GDM1 (cell line): ENCODE data around the gene FLT3.
A peak's percentile ranks its signal among the peaks of the same experiment; 100 is the strongest.
"Not testable (repeated sequence)": the region's sequence is repeated elsewhere in the genome, so short reads cannot be mapped to it uniquely, and the experiment has no call there.

ENCODE experiments used
- DNase-seq: peaks from one replicate; lab custom pipeline; 2025; lab: John Stamatoyannopoulos, UW

Gene FLT3

GRCh38 chr13:28100150-28101121 lies at the start of gene FLT3:
FLT3 (minus strand) TSS chr13:28100576; CDS start chr13:28100510, 66 bp downstream.
- DNase-seq: peak; percentile 59

- DNase-seq: no peak
These were observed 47.1 kb upstream of the FLT3 start for GRCh38 chr13:28147495-28147894.

GRCh38 chr13:28145049-28145448 lies 44.7 kb upstream of the FLT3 start:
- DNase-seq: no peak

- DNase-seq: not testable (repeated sequence)
These were observed 41.2 kb upstream of the FLT3 start for GRCh38 chr13:28141542-28141941.

GRCh38 chr13:28140433-28141125 lies 40.2 kb upstream of the FLT3 start:
- no peak for DNase-seq

- DNase-seq: peak; percentile 98
These were observed 38.5 kb upstream of the FLT3 start for GRCh38 chr13:28138756-28139470.

- peak; percentile 94 for DNase-seq
These were observed 37.8 kb upstream of the FLT3 start, which contains the start of gene PAN3 for GRCh38 chr13:28138012-28138755. PAN3 (plus strand) TSS chr13:28138545; CDS start chr13:28138658, 113 bp downstream.

- peak; percentile 51 for DNase-seq
These were observed 37.2 kb upstream of the FLT3 start for GRCh38 chr13:28137596-28137995.

GRCh38 chr13:28136916-28137315 lies 36.5 kb upstream of the FLT3 start:
- DNase-seq: no peak

GRCh38 chr13:28131646-28132045 lies 31.3 kb upstream of the FLT3 start:
- no peak for DNase-seq

GRCh38 chr13:28129911-28130693 lies 29.7 kb upstream of the FLT3 start:
- no peak for DNase-seq

GRCh38 chr13:28128926-28129325 lies 28.6 kb upstream of the FLT3 start:
- no peak for DNase-seq

GRCh38 chr13:28128030-28128429 lies 27.7 kb upstream of the FLT3 start:
- no peak for DNase-seq

GRCh38 chr13:28121224-28121623 lies 20.8 kb upstream of the FLT3 start:
- no peak for DNase-seq

- no peak for DNase-seq
These were observed 19.9 kb upstream of the FLT3 start for GRCh38 chr13:28120317-28120716.

- no peak for DNase-seq
These were observed 17.5 kb upstream of the FLT3 start for GRCh38 chr13:28117689-28118377.

- DNase-seq: no peak
These were observed 16.4 kb upstream of the FLT3 start for GRCh38 chr13:28116736-28117135.

- no peak for DNase-seq
These were observed 10.0 kb upstream of the FLT3 start for GRCh38 chr13:28110414-28110813.

GRCh38 chr13:28106976-28107375 lies 6.6 kb upstream of the FLT3 start:
- DNase-seq: no peak

- not testable (repeated sequence) for DNase-seq
These were observed 1.5 kb upstream of the FLT3 start for GRCh38 chr13:28101886-28102285.
